K562 (cell line): ENCODE measurements around the gene DCTN2. TPM values are rescaled to one million over a fixed set of nuclear protein-coding genes. Genes with fewer than 3 reads are reported as not detected.

Source experiments
- ATF7 ChIP-seq: fragments of 450-650 bp; IDR thresholded peaks from 2 replicates; pipeline ENCODE4 v1.7.1; 2014; ENCODE audit warnings: mild to moderate bottlenecking, moderate library complexity
- CTCF ChIP-seq, 3 experiments: IDR thresholded peaks in 2 of 3; conservative IDR thresholded peaks in 1 of 3; 2 replicates each; pipeline ENCODE4 v1.5.1; 2011 to 2012; ENCODE audit warnings: low read length in 3 of 3, mild to moderate bottlenecking in 3 of 3, control low read depth in 2 of 3, improper control_type of control experiment in 1 of 3, inconsistent platforms in 1 of 3, low read depth in 1 of 3, mixed read lengths in 1 of 3, moderate library complexity in 1 of 3; ENCODE audit not compliant: insufficient read depth in 2 of 3
- KLF16 ChIP-seq: IDR thresholded peaks from 2 replicates; pipeline ENCODE4 v1.6.1; 2016; ENCODE audit warnings: antibody characterized with exemption
- MAZ ChIP-seq, 2 experiments: fragments of 450-650 bp in 1 of 2; sonication (generic) in 1 of 2; formaldehyde crosslinking; IDR thresholded peaks in 1 of 2; conservative IDR thresholded peaks in 1 of 2; 2 replicates each; pipeline versions ENCODE4 v1.4.0 to v1.5.0; 2020; ENCODE audit warnings: mild to moderate bottlenecking in 1 of 2, missing genetic modification reagents in 1 of 2
- NR2C2 ChIP-seq, 2 experiments: fragments of 200-800 bp in 1 of 2; sonication (Bioruptor generic) in 1 of 2; sonication (generic) in 1 of 2; formaldehyde crosslinking in 1 of 2; IDR thresholded peaks; 2 replicates each; pipeline versions ENCODE4 v1.6.1 to v1.8.0; 2016 to 2022; ENCODE audit warnings: mild to moderate bottlenecking in 1 of 2, missing compliant biosample characterization in 1 of 2, missing genetic modification characterization in 1 of 2, missing genetic modification reagents in 1 of 2
- PRMT5 ChIP-seq: sonication (generic); formaldehyde crosslinking; IDR thresholded peaks from 2 replicates; pipeline ENCODE4 v1.5.0; 2020; ENCODE audit warnings: missing genetic modification reagents
- U2AF1 ChIP-seq: fragments of 200-400 bp; formaldehyde crosslinking; optimal IDR thresholded peaks from 2 replicates; pipeline ENCODE3; 2017; ENCODE audit warnings: mild to moderate bottlenecking, low read depth, low read length, moderate library complexity
- ZBTB33 ChIP-seq: sonication (generic); formaldehyde crosslinking; IDR thresholded peaks from 2 replicates; pipeline ENCODE4 v1.8.1; 2023; ENCODE audit warnings: mild to moderate bottlenecking, missing genetic modification reagents
- ZBTB40 ChIP-seq, 2 experiments: fragments of 450-650 bp in 1 of 2; sonication (generic) in 1 of 2; formaldehyde crosslinking in 1 of 2; IDR thresholded peaks; 2 replicates each; pipeline versions ENCODE4 v1.7.1 to v1.9.0; 2016 to 2022; ENCODE audit warnings: inconsistent platforms in 1 of 2, mild to moderate bottlenecking in 1 of 2, missing genetic modification reagents in 1 of 2
- ZC3H11A ChIP-seq: IDR thresholded peaks from 2 replicates; pipeline ENCODE4 v1.6.1; 2012; ENCODE audit warnings: low read depth, low read length, improper control_type of control experiment
- ZNF589 ChIP-seq: fragments of 200-800 bp; sonication (Bioruptor generic); IDR thresholded peaks from 2 replicates; pipeline ENCODE4 v1.6.1; 2016; ENCODE audit warnings: low read depth, missing genetic modification characterization, missing compliant biosample characterization
- polyA plus RNA-seq, 8 experiments: library from polyadenylated mRNA; depleted of rRNA in 4 of 8; stranded (reverse) in 5 of 8; unstranded in 3 of 8; fragments of >200 nt; fragmentation: Nextera tagmentation in 2 of 8; fragmentation: Illumina TruSeq in 1 of 8; extraction: Ambion mirVana in 2 of 8; extraction: Trizol in 1 of 8; gene quantifications; 2 replicates each; pipeline versions ENCODE4 v1.2.1 to v1.2.3, GENCODE V29; 2011 to 2014; ENCODE audit warnings: inconsistent platforms in 1 of 8, missing spikeins in 1 of 8
- total RNA-seq, 7 experiments: library from RNA; depleted of rRNA in 6 of 7; stranded (reverse); fragments of >200 nt in 6 of 7; fragmentation: Illumina TruSeq in 2 of 7; extraction: Trizol in 2 of 7; gene quantifications; 2 replicates each; pipeline versions ENCODE4 v1.2.1 to v1.2.3, GENCODE V29; 2011 to 2021; ENCODE audit warnings: low replicate concordance in 1 of 7

DCTN2 gene
- total and polyA plus RNA-seq, 9 of the 15 experiments (the other 6 are each of a cell fraction or from before 2014, with no cell fraction given): 43.6 to 270 (median 125) TPM

GRCh38 chr12:57546438-57547287, at the start of gene DCTN2 (continued):
- TF ChIP-seq PRMT5 (CRISPR knock-in tag): no peak
- no peak for TF ChIP-seq ZBTB33 (CRISPR knock-in tag)
- TF ChIP-seq ATF7: no peak
- TF ChIP-seq MAZ (CRISPR knock-in tag; conservative IDR thresholded peaks at IDR 0.05 in 1 of 2, IDR thresholded peaks at IDR 0.05 in 1 of 2): peak in 1 of 2 experiments; percentile 46; a peak in 1 of 4 replicates
- TF ChIP-seq ZBTB40 (IDR thresholded peaks at IDR 0.05): no peak; the same call in 1 of the 2 replicates
- no peak for TF ChIP-seq ZBTB40 (CRISPR knock-in tag; IDR thresholded peaks at IDR 0.05)
- TF ChIP-seq ZNF589: 0 out of 2 replicates have a peak, but pooled peaks have one; percentile 36
- peak; percentile 18 for TF ChIP-seq U2AF1
- peak in 1 of 3 experiments; percentile 26; a peak in 2 of 6 replicates for TF ChIP-seq CTCF (IDR thresholded peaks at IDR 0.05 in 2 of 3, conservative IDR thresholded peaks at IDR 0.05 in 1 of 3; ENCODE audit: insufficient read depth in 2 of 3, low read depth in 1 of 3, low read length in 3 of 3)
- TF ChIP-seq ZC3H11A: no peak
- TF ChIP-seq KLF16: no peak
- 0 out of 2 replicates have a peak, but pooled peaks have one; percentile 16 for TF ChIP-seq NR2C2 (CRISPR knock-in tag; IDR thresholded peaks at IDR 0.05)
- TF ChIP-seq NR2C2 (tag; IDR thresholded peaks at IDR 0.05): peak; percentile 36; the same call in 1 of the 2 replicates
